Activated naive CD8-positive, alpha-beta T cell treated with anti-CD3 and anti-CD28 coated beads, Interleukin-2, amount 10 ng/mL, durations not matched to agents 7 days and 5 days (primary cell): ENCODE data around the gene GPX4. TPM values are rescaled to one million over a fixed set of nuclear protein-coding genes. Genes with fewer than 3 reads are reported as not detected.

Experiments used
- ATAC-seq: fragments of 150-1000 bp; cut with Tn5 transposase; one replicate; pipeline ENCODE4 v1.10.0; 2021; ENCODE audit warnings: low read depth, moderate library complexity
- POLR2A ChIA-PET: fragments of 350-600 bp; sonication (Branson Sonifier 250); formaldehyde crosslinking; loops from one replicate; lab custom pipeline; 2021; ENCODE audit warnings: antibody characterized with exemption; lab: Charles Lee
- DNase-seq: peaks from one replicate; pipeline ENCODE4 v3.0.0; 2021
- H3K27ac Mint-ChIP-seq: one replicate; pipeline ENCODE4 v1.8.0; 2022; ENCODE audit warnings: mild to moderate bottlenecking, mixed read lengths
- H3K27me3 Mint-ChIP-seq: one replicate; pipeline ENCODE4 v1.8.0; 2022; ENCODE audit warnings: mild to moderate bottlenecking, moderate library complexity, mixed read lengths
- H3K36me3 Mint-ChIP-seq: one replicate; pipeline ENCODE4 v1.8.0; 2021; ENCODE audit warnings: mild to moderate bottlenecking, mixed read lengths
- H3K4me1 Mint-ChIP-seq: one replicate; pipeline ENCODE4 v1.8.0; 2021; ENCODE audit warnings: mixed read lengths
- H3K4me3 Mint-ChIP-seq: one replicate; pipeline ENCODE4 v1.8.0; 2022; ENCODE audit warnings: mild to moderate bottlenecking, moderate library complexity, mixed read lengths
- H3K9me3 Mint-ChIP-seq: one replicate; pipeline ENCODE4 v1.8.0; 2021; ENCODE audit warnings: mixed read lengths
- total RNA-seq, 2 experiments: library from RNA; stranded (reverse); gene quantifications; one replicate each; pipeline ENCODE4 v1.2.3, GENCODE V29; 2021

The GPX4 gene
- total RNA-seq, 2 experiments from 2014 or later = 194 to 206 TPM

DNA sequence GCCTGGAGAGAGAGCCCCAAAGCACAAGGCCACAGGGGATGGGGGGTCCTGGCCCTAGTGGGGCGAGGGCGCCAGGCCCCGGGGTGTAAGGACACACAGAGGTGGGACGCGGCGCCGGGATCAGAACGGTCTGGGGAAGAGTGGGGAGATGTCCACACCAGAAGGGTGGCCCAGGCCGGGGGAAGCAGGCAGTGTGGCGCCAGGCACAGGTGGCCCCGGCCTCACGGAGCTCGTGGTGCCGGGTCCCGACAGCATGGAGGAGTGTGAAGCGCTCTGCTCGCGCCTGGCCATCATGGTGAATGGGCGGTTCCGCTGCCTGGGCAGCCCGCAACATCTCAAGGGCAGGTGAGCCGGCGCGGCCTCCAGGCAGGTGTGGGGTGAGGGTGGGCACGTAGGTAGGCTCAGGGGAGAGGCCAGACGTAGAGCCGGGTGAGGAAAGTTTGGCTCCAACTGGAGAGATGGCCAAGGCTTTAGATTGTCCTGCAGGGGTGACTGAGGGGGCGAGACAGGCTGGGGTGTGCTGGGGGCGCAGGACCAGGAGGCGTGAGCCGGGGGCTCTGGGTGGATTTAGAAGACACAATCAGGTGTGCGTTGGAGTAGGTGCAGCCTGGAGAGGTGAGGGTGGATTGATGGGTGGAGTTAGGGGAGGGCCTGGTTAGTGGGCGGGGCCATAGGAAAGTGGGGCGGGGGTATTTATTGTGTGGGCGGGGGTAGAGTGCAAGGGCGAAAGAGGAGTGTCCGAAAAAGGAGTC is 39.7 kb upstream of the GPX4 start:
- H3K36me3 Mint-ChIP-seq = peaks cover 27% of the 10 kb centered on the region
- H3K4me3 Mint-ChIP-seq = no peak overlapping the region
- H3K4me1 Mint-ChIP-seq = peaks cover 18% of the 10 kb centered on the region
- ATAC-seq = no peak
- H3K27ac Mint-ChIP-seq = peak overlapping the region; percentile 38
- POLR2A ChIA-PET = interaction anchor here (0.9 to 19.6 kb wide), 7 partner anchors 16 to 171 kb away, joined by 3 to 644 read pairs (median 52); partner anchors contain the start of genes ABCA7, CNN2, MED16 and RNU6-2
- no peaks in the 10 kb centered on the region for H3K27me3 Mint-ChIP-seq
- DNase-seq = peak; percentile 35
- H3K9me3 Mint-ChIP-seq = no peaks in the 10 kb centered on the region

GRCh38 chr19:1064661-1065605 is 38.9 kb upstream of the GPX4 start:
- peak; percentile 83 for DNase-seq
- ATAC-seq = peak; percentile 39
- H3K9me3 Mint-ChIP-seq = no peaks in the 10 kb centered on the region
- peaks cover 24% of the 10 kb centered on the region for H3K36me3 Mint-ChIP-seq
- peak overlapping the region; percentile 61 for H3K4me3 Mint-ChIP-seq
- POLR2A ChIA-PET = interaction anchor here (0.7 to 19.6 kb wide), 10 partner anchors 10 to 172 kb away, joined by 3 to 644 read pairs (median 7); partner anchors contain the start of genes ABCA7, CNN2, MED16 and RNU6-2
- peaks cover 20% of the 10 kb centered on the region for H3K4me1 Mint-ChIP-seq
- H3K27me3 Mint-ChIP-seq = no peaks in the 10 kb centered on the region
- peak overlapping the region; percentile 69 for H3K27ac Mint-ChIP-seq

DNA sequence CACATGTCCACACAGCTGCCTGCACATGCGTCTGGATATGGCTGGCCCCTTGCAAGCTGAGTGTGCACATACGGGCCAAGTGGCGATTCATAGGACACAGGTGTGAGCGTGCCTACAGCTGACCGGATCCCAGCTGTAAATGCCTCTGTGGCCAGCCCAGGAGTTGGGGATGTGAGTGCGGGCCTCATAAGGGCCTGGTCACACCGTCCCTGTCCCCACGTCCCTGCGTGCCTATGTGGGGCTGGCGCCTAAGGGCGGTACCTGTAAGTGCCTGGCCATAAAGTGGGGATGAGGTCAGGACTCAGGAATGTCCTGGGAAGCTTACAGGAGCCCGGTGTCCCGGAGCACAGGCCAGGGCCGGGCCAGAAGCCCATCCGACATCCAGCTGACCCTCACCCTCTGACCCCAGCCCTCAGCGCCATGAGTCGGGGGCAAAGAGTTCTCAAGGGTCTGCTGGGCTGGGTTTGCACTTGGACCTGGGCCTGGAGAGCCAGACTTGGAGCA is 38.1 kb upstream of the GPX4 start:
- no peaks in the 10 kb centered on the region for H3K27me3 Mint-ChIP-seq
- H3K9me3 Mint-ChIP-seq = no peaks in the 10 kb centered on the region
- ATAC-seq = no peak
- peak overlapping the region; percentile 69 for H3K4me3 Mint-ChIP-seq
- H3K4me1 Mint-ChIP-seq = peaks cover 22% of the 10 kb centered on the region
- POLR2A ChIA-PET = interaction anchor here (1.2 to 19.6 kb wide), 9 partner anchors 10 to 173 kb away, joined by 3 to 644 read pairs (median 12); partner anchors contain the start of genes ABCA7, CNN2, GPX4 and MED16
- H3K27ac Mint-ChIP-seq = peak overlapping the region; percentile 78
- DNase-seq = no peak
- H3K36me3 Mint-ChIP-seq = peaks cover 23% of the 10 kb centered on the region

DNA sequence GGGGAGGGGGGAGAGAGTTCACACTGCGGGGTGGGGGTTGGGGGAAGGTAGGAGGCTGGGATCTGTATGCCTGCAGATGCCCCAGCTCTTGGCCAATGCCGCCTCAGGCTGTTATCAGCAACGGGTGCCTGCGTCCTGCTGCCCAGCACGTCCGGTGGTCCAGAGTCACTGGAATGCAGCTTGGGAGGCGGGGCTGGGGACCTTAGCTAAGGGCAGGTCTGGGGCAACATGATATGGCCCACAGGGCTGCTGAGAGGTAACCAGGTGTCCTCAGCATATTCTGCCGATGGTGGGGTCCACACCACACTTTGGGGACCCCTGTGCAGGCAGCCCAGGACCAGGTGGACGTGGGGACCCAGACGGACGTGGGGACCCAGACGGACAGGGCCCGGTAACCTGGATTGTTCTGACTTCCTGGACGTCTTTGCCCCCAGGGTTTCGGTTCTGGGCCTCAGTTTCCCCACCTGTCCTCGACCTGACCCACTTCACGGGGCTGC is 37.5 kb upstream of the GPX4 start:
- no peaks in the 10 kb centered on the region for H3K27me3 Mint-ChIP-seq
- no peaks in the 10 kb centered on the region for H3K9me3 Mint-ChIP-seq
- DNase-seq (peak; percentile 42), ATAC-seq (no peak)
- POLR2A ChIA-PET = interaction anchor here (0.5 to 19.6 kb wide), 15 partner anchors 9 to 207 kb away, joined by 3 to 644 read pairs (median 10); partner anchors contain the start of genes ABCA7, CNN2, GPX4 and RNU6-2
- H3K36me3 Mint-ChIP-seq = peaks cover 23% of the 10 kb centered on the region
- peak overlapping the region; percentile 79 for H3K27ac Mint-ChIP-seq
- peaks cover 22% of the 10 kb centered on the region for H3K4me1 Mint-ChIP-seq
- peak overlapping the region; percentile 69 for H3K4me3 Mint-ChIP-seq

DNA sequence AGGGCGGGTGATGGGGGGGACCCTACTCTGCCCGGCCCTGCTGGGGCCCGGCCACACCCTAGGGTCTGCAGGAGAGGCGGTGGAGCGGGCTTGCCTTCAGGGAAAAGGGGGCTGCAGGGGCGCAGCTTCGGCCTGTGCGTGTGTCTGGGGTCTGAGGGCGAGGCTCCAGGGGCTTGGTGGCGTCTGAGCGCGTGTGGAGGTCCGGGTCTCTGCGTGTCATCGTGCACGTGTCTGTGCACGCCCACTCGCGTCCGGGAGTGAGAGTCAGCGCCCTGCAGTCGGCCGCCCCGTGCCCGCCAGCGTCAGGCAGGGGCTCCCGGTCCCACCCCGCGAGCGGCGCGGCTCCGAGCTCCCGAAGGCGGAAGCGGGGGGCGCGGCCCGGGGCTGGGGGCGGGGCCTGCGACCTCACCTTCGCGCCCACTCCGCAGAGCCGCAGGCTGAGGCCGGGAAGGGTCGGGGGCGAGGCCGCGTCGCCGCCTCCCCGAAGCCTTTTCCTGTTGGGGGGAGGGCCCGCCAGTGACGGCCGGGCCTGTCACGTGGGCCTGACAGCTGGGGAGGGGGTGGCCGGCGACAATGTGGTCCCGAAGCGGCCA is 37.0 kb upstream of the GPX4 start, which contains the start of gene ARHGAP45:
Gene ARHGAP45 (plus strand): TSS at position 420 of the 593 bp plus-strand sequence. CDS start 239 bp downstream, outside the sequence.
- Mint-ChIP-seq H3K9me3 (no peaks in the 10 kb centered on the region), H3K4me3 (peak within 1 kb of the TSS; percentile 87), H3K36me3 (peaks cover 26% of the 10 kb centered on the region), H3K4me1 (peaks cover 24% of the 10 kb centered on the region), H3K27me3 (no peaks in the 10 kb centered on the region), H3K27ac (peak within 1 kb of the TSS; percentile 93)
- POLR2A ChIA-PET = interaction anchor here (0.5 to 19.6 kb wide), 22 partner anchors 9 to 207 kb away, joined by 3 to 644 read pairs (median 8); partner anchors contain the start of genes ABCA7, CIRBP, CNN2 and GPX4
- ATAC-seq (peak; percentile 61), DNase-seq (peak; percentile 95)

DNA sequence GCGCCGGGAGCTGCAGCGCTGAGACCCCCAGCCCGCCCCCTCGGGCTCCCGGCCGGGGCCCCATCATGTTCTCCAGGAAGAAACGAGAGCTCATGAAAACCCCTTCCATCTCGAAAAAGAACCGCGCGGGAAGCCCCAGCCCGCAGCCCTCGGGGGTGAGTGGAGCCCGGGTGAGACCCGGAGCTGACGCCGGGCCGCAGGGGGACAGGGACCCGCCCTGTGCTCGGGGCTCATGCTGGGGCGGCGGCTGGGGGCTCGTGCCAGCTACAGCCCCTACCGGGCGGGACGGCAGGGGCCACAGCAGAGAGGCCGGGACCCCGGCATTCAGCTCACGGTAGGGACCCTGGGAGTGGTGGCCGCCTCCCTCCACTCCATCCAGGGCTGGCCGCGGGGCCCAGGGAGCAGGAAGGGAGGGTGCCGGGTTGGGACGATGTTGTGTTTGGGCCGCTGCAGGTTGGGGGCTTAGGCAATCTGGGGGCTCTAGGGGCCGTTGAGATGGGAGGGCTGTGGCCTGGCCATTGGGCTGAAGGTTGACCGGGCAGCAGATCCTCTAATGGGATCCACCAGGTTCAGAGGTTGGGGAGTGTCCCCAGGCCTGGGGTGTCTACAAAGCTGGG is 36.3 kb upstream of the GPX4 start:
- POLR2A ChIA-PET = interaction anchor here (0.6 to 19.6 kb wide), 24 partner anchors 10 to 1616 kb away, joined by 3 to 644 read pairs (median 6); partner anchors contain the start of genes ABCA7, CIRBP, CNN2 and GPX4
- peak; percentile 30 for ATAC-seq
- H3K27ac Mint-ChIP-seq = peak overlapping the region; percentile 93
- H3K4me3 Mint-ChIP-seq = peak overlapping the region; percentile 87
- no peaks in the 10 kb centered on the region for H3K27me3 Mint-ChIP-seq
- peaks cover 28% of the 10 kb centered on the region for H3K36me3 Mint-ChIP-seq
- no peak for DNase-seq
- peaks cover 27% of the 10 kb centered on the region for H3K4me1 Mint-ChIP-seq
- H3K9me3 Mint-ChIP-seq = no peaks in the 10 kb centered on the region

DNA sequence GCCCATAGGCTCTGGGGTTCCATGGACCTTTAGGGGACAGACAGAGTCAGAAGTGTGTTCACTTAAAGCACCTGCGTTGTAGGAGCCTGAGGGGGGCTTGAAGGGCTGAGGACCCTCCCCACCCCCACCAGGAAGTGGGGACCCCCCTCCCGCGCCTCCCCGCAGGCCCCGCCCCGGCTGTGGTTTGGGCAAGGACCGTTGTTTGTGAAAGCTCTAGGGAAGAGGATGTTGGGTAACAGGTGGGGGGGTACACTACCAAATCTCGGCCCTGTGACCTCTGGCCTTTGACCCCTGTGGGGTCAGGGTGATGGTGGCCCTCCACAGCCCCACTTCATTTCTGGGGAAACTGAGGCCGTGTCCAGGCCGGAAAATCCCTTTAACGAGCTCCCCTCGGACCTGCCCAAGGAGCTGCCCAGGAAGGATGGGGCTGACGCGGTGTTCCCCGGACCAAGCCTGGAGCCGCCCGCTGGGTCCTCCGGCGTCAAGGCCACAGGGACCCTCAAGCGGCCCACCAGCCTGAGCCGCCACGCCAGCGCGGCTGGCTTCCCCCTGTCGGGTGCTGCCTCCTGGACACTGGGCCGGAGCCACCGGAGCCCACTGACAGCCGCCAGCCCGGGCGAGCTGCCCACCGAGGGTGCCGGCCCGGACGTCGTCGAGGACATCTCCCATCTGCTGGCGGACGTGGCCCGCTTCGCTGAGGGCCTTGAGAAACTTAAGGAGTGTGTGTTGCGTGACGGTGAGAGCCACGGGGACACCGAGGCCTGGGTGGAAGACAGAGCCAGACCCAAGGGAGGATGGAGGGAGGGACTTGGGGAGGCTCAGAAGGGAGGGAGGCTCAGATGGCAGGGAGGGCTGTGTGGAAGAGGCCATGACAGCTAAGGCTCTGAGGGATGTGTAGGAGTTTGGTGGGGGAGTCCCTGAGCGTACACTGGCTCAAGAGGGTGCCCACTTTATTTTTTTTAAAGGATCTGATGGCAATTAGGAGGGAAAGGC is 35.5 kb upstream of the GPX4 start:
- POLR2A ChIA-PET = interaction anchor here (0.6 to 19.6 kb wide), 21 partner anchors 11 to 1615 kb away, joined by 3 to 644 read pairs (median 9); partner anchors contain the start of genes ABCA7, CIRBP, CNN2 and GPX4
- no peaks in the 10 kb centered on the region for H3K27me3 Mint-ChIP-seq
- H3K9me3 Mint-ChIP-seq = no peaks in the 10 kb centered on the region
- H3K36me3 Mint-ChIP-seq = peaks cover 31% of the 10 kb centered on the region
- peak overlapping the region; percentile 93 for H3K27ac Mint-ChIP-seq
- H3K4me1 Mint-ChIP-seq = peaks cover 35% of the 10 kb centered on the region
- peak overlapping the region; percentile 87 for H3K4me3 Mint-ChIP-seq
- ATAC-seq (peak; percentile 10), DNase-seq (peak; percentile 87)

DNA sequence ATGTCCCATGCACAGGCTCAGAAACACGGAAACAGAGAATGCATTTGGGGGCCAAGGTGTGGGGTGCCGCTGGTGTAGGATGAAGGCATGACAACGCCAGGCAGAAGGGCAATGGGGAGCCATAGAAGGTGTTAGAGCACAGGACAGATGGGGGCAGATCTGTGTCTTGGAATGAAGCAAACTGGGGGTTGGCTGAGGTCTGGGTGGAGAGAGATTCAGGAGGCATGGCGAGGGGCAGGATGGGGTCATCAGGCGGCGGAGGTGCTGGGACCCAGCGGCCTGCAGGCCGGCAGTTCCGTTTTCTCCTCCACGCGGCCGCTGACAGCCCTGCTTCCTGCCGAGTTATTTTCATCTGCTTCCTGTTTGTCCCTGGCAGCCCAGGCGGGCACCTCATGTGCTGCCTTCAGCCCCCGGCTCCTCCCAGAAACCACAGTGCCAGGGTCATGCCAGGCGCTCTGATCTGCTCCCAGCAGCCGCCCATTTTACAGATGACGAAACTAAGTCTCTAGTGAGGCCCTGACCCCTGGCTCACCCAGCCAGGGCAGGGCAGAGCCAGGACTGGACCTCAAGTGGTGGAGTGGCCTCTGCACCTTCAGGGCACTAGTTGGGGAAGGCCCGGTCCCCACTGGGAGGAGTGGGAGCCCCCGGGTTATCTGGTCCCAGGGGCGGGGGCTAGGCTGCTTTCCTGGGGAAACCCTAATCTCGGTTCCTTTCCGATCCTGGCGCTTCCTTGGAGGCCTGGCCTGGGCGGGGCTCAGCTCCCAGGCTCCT is 34.6 kb upstream of the GPX4 start:
- Mint-ChIP-seq H3K9me3 (no peaks in the 10 kb centered on the region), H3K36me3 (peaks cover 32% of the 10 kb centered on the region)
- POLR2A ChIA-PET = interaction anchor here (0.6 to 19.6 kb wide), 4 partner anchors 14 to 200 kb away, joined by 4 to 644 read pairs (median 48); partner anchors contain the start of genes ABCA7 and CIRBP

GRCh38 chr19:1070576-1070930 is 33.2 kb upstream of the GPX4 start:
- peaks cover 31% of the 10 kb centered on the region for H3K36me3 Mint-ChIP-seq
- H3K27me3 Mint-ChIP-seq = no peaks in the 10 kb centered on the region
- H3K4me3 Mint-ChIP-seq = peak overlapping the region; percentile 87
- POLR2A ChIA-PET = interaction anchor here (0.6 to 19.6 kb wide), 6 partner anchors 13 to 177 kb away, joined by 3 to 644 read pairs (median 3); partner anchors contain the start of genes ABCA7 and CNN2
- H3K9me3 Mint-ChIP-seq = no peaks in the 10 kb centered on the region
- peaks cover 36% of the 10 kb centered on the region for H3K4me1 Mint-ChIP-seq
- H3K27ac Mint-ChIP-seq = no peak overlapping the region
- DNase-seq (no peak), ATAC-seq (no peak)

More for the DNA sequence above, 34.6 kb upstream of the GPX4 start:
- Mint-ChIP-seq H3K4me1 (peaks cover 39% of the 10 kb centered on the region), H3K27me3 (no peaks in the 10 kb centered on the region), H3K27ac (peak overlapping the region; percentile 92), H3K4me3 (peak overlapping the region; percentile 87)
- ATAC-seq (peak; percentile 12), DNase-seq (peak; percentile 74)
